ENCODE data around the gene THBS2. TPM values are rescaled to one million over a fixed set of nuclear protein-coding genes. Genes with fewer than 3 reads are reported as not detected.

The THBS2 gene
- total and polyA plus RNA-seq, 9 donors, result 26.5 to 151 (median 65.3) TPM

DNA sequence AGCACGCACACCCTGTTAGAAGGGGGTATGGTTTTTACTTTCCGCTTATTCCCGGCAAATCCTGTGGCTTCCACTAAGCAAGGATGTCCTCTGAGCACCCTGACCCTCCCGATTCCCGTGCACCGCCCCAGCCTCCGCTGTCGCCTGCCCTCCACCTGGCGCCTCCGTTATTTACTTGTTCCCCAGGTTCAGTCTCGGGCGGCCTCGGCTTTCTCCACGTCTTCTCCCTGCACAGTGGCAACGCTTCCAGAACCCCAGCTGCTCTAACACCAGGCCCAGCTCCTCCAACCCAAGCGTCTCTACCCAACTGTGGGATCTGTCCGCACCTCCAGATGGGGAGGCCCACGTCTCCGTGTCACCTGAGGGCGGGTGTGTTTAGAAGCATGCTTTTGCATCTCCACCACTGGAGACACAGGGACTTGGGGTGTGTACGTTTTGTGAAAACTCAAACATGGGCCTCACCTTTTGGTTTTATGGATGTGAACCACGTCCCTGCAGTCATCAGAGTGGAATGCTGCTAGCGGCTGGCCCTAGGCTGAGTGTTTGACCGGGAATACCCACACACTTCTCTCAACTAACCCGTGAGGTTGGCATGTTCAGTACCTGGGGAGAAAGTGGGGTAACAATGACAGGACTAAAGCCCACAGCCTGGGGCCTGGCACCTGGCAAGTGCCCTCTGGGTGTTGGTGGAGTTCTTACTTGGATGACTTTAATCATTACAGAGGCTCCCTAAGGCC, 79.9 kb downstream of the THBS2 start:
- intact Hi-C loops (cut with DNase I), result no loop called here

GRCh38 chr6:169172946-169173345, 80.7 kb downstream of the THBS2 start:
- Histone ChIP-seq H3K9me3 (no peaks in the 10 kb centered on the region), H3K4me3 (no peak overlapping the region), H3K27me3 (no peaks in the 10 kb centered on the region), H3K4me1 (ENCODE audit: insufficient read depth) (peaks cover 10% of the 10 kb centered on the region), H3K36me3 (no peaks in the 10 kb centered on the region), H3K27ac (no peak overlapping the region)
- DNase-seq, result peak in 1 of 5 donors; percentile 30
- no peak for TF ChIP-seq POLR2A (IDR thresholded peaks at IDR 0.05)
- TF ChIP-seq EP300 (IDR thresholded peaks at IDR 0.05), result no peak
- TF ChIP-seq CTCF (IDR thresholded peaks at IDR 0.05), result no peak
- 57 to 70% (median 66%) methylated on average over 9 of the region's 9 CpGs for WGBS, 3 donors
- intact Hi-C loops (cut with DNase I), result no loop called here

More for the DNA sequence above, 79.9 kb downstream of the THBS2 start:
- no peaks in the 10 kb centered on the region for H3K9me3 ChIP-seq
- no peak for TF ChIP-seq EP300 (IDR thresholded peaks at IDR 0.05)
- no peak for TF ChIP-seq POLR2A (IDR thresholded peaks at IDR 0.05)
- TF ChIP-seq CTCF (IDR thresholded peaks at IDR 0.05), result no peak
- no peaks in the 10 kb centered on the region for H3K27me3 ChIP-seq
- H3K27ac ChIP-seq, result no peak overlapping the region
- 95 to 98% (median 97%) methylated on average over 25 of the region's 25 CpGs for WGBS, 3 donors
- peak in 1 of 5 donors; percentile 35 for DNase-seq
- peaks cover 9% of the 10 kb centered on the region for H3K4me1 ChIP-seq (ENCODE audit: insufficient read depth)
- no peaks in the 10 kb centered on the region for H3K36me3 ChIP-seq
- H3K4me3 ChIP-seq, result no peak overlapping the region

GRCh38 chr6:169172456-169172855, 81.2 kb downstream of the THBS2 start:
- H3K4me3 ChIP-seq, result no peak overlapping the region
- no peaks in the 10 kb centered on the region for H3K9me3 ChIP-seq
- 16 to 29% (median 17%) methylated on average over 12 of the region's 12 CpGs for WGBS, 3 donors
- intact Hi-C loops (cut with DNase I), result no loop called here
- peak overlapping the region in 1 of 2 donors; percentile 47 for H3K27ac ChIP-seq
- DNase-seq, result peak in 3 of 5 donors; percentile 59 to 75 (median 60)
- peaks cover 12% of the 10 kb centered on the region for H3K4me1 ChIP-seq (ENCODE audit: insufficient read depth)
- H3K36me3 ChIP-seq, result no peaks in the 10 kb centered on the region
- H3K27me3 ChIP-seq, result no peaks in the 10 kb centered on the region
- TF ChIP-seq EP300 (IDR thresholded peaks at IDR 0.05), result no peak
- TF ChIP-seq POLR2A (IDR thresholded peaks at IDR 0.05), result no peak
- TF ChIP-seq CTCF (IDR thresholded peaks at IDR 0.05), result no peak

- no peak overlapping the region for H3K4me3 ChIP-seq
- H3K9me3 ChIP-seq, result no peaks in the 10 kb centered on the region
- WGBS, 3 donors, result 70 to 88% (median 84%) methylated on average over 8 of the region's 8 CpGs
- H3K27ac ChIP-seq, result peak overlapping the region in 1 of 2 donors; percentile 47
- DNase-seq, result no peak
- H3K36me3 ChIP-seq, result no peaks in the 10 kb centered on the region
- intact Hi-C loops (cut with DNase I), result no loop called here
- no peaks in the 10 kb centered on the region for H3K27me3 ChIP-seq
- TF ChIP-seq EP300 (IDR thresholded peaks at IDR 0.05) (no peak), CTCF (IDR thresholded peaks at IDR 0.05) (no peak)
- peaks cover 12% of the 10 kb centered on the region for H3K4me1 ChIP-seq (ENCODE audit: insufficient read depth)
These were observed 81.7 kb downstream of the THBS2 start for GRCh38 chr6:169171951-169172350.

Measured in ovary (tissue), 9 donors.